Stimulated activated CD4-positive, alpha-beta T cell treated with anti-CD3 and anti-CD28 coated beads, Interleukin-1b, Interleukin-23, amount 100 ng/mL, for 24 hours (primary cell): ENCODE data around the gene SLC8A1.

Experiments
- DNase-seq, 4 experiments: peaks; one replicate each; pipeline ENCODE4 v3.0.0-alpha.2; 2020; ENCODE audit warnings: low read depth in 4 of 4, low spot score in 1 of 4

SLC8A1 gene

DNA sequence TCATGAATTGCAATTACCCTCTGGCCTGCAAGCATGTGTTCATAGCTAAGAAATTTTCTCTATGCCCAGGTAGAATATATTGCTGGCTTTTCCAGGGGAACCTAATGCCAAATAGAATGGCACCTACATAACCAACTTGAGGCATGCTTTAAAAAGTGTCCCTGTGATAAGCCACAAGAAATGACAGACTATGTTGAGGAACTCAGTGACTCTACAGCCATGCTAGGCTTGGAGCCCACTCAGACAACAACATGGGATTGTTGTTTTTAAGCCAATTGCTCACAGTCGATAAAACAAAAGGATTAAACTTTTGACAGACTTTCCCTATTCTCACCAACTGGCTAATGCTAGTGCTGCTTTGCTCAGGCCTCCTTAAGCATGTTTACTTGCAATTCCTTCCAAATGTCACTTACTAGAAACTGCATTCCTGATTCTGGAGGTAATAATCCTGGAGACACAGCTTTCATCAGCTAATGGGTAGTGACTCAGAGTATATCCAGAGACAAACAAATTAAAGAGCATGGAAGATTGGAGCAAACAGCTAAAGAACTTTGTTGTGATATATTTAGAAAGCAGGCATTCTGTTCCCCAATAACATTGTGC lies 249.0 kb downstream of the SLC8A1 start:
- DNase-seq: no peak

DNA sequence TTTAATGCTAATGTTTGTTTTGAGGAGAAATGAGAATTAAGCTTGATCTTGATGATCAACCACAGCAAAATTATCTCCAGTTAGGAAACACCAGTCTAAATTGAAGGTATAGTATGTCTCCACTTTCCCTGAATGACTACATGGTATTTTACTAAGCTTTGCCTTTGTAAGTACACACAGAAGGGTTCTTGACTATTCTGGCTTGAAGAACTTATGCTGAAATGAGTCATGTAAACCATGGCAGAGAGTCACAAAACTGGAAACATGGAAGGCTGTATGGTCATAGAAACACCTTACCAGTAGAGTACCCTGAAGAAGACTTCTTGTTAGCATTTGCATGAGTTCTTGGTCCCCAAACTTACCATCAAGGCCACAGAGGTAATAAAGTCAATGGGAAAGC lies 250.5 kb downstream of the SLC8A1 start:
- DNase-seq: no peak

DNA sequence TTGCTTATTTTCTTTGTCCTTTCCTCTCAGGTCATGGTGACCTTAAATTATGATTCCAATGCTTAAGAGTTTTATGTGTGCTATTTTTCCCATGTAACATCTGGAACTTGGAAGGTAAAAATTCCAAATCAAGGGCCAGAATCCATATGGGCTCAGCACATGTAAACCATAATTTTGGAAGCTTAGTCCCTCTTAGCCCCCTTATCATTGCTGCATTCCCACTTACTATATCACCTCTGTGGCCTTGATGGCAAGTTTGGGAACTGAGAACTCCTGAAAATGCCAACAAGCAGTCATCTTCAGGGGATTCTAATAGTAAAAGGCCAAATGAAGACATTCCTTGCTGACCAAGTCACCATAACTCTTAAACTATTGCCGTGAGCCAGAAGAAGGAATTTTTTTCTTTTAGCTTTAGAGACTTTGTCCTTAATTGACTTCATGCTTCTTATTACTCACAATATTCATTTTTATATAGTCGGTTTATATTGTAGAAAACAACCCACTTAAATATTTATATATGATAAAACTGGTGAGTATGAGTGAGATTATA lies 251.4 kb downstream of the SLC8A1 start:
- DNase-seq: no peak

DNA sequence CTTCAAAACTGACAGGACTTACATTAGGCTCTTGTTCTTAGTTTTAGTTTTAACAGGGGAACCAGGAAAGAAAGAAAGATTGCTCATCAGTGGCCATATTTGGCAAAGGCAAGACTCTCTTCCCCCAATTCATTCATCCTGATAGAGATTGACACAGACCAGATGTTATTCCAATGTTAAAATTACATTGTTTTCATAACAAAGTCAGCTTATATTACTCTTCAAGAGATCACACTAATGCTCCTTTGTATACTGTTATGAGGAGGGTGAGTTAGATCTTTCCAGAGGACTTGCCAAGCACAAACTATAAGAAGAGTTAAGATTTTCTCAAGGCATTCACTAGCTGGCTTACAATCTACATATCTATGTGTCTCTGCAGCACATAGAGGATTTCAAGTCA lies 252.1 kb downstream of the SLC8A1 start:
- DNase-seq: no peak

DNA sequence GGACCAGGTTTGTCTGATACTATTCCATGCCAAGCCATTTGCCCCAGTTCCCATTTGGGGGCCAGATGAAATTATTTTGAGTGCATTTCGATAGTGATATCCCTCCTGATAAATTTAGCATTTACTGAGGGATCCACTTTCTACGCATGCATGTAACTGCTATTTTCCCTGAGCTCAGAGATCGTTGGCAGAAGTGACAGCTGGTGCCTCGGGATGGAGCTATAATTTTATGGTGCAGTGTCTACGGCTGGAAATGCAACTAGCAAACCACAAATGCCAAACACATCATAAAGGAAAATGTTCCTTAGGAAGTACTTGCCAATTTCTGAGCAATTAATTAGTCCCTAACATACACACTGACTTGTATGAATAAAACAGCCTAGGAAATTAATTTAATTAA lies 254.8 kb downstream of the SLC8A1 start:
- DNase-seq: no peak

DNA sequence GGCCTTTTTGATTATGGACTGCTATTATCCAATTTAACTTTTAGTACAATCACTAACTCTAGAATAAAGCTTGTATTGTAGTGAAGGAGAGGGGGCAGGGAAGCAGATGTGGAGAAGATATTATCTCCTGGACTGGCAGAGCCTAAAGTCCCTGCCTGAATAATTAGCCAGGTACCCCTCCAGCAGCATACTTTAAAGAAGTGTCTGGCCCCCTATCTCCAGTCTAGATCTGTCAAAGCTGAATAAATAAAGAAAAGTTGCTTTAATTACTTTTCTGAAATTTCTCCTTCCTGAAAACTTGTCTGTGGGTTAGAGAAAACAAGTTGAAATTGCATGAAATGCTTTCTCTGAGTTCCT lies 258.2 kb downstream of the SLC8A1 start:
- no peak for DNase-seq

DNA sequence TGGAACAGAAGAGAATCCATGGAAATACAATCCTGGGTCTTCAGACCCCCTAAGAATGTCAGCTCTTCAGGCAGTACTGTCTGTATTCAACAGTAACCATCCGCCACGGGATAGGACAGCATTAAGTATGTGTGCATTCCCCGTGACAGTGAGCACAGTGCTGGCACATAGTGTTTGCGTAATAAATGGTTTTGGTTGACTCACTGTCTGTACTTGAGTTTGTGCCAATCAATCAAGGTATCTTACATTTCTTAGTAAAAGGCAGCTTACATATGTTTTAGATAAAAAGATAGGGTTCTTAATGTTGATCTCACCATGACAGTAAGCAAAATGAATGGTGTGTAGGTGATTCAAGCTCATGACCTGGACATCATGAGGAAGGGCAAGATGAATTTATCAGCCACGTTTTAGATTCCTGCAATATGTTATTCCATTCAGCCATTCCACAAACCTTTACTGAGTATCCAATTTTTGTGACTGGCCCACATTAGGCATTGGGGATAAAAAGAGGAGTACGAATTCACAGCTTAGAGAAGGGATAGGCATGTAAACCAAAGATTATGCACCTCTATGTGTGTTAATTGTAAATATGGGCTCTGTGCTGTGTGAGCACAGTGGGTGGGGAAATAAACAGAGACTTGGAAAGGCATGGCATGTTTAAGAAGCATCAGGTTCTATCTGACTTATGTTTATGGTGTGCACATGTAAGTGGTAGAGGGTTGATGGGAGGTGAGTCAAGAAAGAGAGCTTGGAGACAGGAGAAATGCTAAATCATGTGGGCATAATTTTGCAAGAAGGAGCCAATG lies 258.8 kb downstream of the SLC8A1 start:
- DNase-seq: no peak

DNA sequence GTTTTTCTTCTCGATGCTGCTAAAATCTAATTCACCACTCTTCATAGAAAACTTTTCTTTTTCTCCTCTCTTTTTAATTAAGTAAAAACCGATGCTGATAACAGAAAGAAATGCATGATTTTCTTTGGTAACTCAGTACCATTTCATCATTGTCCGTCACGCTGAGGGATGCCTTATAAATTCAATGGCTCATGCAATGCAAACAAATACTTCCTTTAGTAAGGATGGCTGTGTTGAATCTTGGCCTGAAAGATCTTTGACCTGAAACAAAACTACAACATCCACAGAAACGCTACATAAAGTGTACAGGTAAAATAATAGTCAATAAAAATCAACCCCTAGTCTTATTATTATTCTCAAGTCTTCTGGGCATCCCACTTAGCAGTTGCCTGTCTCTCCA lies 261.4 kb downstream of the SLC8A1 start:
- no peak for DNase-seq

DNA sequence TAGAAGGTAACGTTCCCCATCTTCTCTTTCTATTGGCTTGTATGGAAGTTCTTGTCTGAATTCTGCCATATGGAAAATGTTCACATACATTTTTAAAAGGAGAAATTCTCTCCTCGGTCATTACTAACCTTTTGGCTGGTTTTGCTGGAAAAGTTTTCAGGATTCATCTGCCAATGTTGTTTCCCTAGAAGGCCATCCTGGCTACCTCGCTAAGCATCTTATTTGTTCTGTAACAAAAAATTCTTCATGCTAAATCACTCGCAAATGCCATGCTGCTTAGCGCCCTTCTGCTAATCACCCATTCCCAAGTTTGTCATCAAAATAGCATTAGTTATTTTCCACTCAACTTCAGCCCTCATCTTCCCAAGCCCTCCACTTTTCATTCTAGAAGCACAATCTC lies 262.0 kb downstream of the SLC8A1 start:
- DNase-seq: no peak

DNA sequence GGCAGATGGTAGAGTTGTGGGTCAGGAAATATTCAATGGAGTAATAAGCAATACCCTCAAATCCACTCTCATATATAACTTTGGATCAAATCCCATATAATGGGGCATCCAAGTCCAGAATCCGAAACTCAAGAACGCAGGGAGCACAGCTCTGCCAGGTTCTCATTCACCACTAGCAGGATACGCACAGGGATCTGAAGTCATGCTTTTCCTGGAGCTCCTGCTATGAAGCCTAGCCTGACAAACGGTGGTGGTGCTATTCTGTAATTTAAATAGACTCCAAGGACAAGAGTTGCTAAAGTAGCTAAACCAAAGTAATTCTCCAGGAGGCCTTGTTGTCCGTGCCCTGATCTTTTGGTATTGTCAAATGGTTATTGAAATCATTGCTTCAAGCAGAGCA lies 264.8 kb downstream of the SLC8A1 start:
- DNase-seq: no peak

DNA sequence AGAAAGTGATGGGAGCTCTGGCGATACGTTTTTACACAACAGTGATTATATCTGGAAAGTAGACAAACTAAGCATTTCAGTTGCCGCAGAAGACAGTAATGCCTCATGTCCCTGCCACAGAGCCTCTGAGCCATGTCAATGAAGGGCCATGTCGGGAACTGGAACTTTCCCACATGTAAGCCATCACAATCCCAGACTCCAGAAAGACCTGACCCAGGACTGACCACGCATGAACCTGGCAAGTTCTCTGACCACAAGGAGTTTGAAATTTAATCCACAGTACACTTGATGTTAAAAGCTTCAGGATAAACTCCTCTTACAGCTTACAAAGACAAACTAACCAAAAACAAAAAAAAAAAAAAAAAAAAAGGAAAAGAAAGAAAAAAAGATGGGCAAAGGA lies 267.3 kb downstream of the SLC8A1 start:
- no peak for DNase-seq

DNA sequence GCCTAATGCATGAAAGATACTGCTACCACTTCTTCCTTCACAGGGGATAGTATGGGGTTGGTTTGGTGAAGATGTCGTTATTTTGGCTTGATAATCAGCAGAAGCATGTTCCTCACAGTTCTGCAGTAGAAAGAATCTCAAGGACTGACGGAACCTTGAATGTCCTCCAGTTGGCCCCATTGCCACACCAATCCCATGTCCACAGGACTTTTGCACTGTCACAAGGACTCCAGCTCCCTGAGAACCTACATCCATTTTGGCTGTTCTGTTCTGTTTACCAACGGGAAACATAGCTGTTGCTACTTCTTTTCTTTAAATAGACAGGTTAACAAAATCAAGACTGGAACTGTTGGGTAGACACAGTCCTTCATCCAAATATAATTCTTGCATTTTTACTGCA lies 270.0 kb downstream of the SLC8A1 start:
- no peak for DNase-seq

DNA sequence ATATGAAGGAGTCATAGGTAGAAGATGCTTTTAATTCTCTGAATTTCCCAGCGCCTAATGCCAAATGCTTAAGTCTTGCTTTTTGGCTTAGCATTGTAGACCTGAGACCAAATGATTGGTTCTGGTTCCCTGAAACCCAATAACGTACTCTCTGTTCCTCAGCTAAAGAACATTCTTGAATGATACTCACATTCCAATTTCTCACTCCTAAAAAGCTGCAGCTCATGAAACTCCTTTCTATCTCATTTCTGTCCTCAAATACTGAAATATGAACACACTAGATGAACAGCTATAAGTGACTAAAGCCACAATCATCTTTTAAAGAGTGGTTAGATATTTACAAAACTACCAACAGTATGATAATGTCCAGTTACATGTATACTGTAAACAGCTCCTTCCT lies 272.1 kb downstream of the SLC8A1 start:
- no peak for DNase-seq

DNA sequence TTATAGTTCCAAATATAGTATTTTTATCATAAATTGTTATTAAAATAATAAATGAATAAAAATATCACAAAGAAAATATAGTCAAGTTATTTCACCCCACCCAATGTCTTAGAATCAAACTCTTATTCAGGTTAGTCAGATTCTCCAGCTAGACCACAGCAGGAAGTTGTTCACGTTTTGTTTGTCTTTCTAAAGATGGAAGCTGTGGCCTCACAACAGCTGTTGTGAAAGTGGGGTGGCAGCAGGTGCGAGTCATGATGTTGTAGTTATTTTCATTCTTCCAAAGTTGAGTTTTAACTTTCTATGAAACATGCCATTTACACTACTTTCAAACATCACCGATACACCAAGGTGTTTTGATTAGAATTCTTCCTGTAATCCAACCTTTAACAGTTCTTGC lies 272.9 kb downstream of the SLC8A1 start:
- no peak for DNase-seq

DNA sequence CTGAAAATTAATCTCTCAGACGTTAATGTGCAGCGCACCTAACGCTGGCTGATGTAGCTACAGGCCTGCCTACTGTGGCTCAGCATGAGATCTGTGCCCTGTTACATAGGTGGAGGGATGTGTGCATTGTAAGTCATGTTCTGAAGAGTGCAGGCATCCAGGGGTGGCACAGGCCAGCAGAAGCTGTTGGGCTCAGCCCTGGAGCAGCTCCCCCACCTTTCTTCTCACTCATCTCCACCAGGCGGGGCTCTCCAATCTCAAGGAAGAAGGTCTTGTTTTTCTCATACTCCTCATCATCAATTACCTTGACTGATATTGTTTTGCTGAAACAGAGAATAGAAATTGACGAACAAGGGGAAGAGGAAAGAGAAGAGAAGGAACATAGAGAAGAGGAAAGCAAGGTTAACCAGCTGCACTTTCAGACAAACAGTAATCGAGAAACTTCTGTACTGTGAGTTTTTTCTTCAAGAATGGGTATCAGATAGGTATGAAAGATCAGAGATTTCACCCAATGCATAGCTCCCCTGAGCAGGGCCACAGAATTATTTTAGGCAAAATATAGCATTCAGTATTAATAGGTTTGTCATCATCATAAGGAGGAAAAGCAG lies 273.6 kb downstream of the SLC8A1 start:
- DNase-seq: no peak

DNA sequence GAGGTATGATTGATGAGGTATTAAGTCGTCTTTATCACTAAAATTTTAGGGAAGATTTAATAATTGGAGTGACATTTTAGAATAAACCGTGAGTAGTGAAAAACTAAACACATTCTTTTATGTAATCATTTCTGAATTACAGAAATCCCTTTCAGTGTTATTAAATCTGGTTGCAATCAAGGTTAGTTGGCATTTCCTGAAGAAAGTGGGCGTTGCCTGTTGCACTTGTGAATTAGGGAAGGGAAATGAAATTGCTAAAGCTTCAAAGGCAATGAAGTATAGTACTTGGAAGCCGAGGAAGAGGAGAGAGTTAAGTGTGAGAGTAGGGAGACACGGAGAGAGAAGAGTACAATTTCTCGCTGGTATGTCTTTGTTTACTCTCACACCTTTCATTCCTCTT lies 274.5 kb downstream of the SLC8A1 start:
- DNase-seq: no peak

DNA sequence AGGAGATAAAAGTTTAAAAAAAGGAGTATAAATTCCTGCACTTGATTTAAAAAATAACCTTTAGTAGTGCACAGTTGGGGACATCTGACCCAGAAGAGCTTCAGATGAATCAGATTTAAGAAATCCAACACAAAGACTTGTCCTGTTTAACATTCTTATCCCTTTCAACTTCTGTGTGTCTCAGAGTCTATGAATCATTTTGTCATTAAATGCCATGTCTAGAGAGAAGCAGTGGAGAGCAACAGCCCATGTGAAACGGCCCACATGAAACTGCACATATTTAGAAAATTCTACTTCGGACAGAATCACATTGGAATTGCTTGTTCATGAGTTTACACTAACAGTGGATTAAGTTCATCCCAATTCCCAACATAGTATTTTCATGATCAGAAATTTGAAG lies 278.6 kb downstream of the SLC8A1 start:
- no peak for DNase-seq

DNA sequence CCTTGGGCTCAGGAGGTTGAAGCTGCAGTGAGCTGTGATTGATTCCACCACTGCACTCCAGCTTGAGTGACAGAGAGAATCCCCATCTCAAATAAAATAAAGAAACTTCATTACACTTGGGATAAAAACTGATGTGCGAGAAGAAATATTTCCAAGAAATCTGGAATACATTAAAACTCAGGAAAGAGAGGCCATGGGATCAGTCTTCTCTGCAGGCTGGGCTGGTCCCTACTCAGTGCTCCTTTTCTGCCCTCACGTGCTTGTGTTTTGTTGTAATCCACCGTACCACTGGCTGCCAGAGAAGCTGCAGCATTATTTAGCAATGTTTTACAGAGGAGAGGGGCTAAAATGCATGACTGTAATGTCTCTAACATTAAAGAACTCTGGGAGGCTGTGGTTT lies 282.0 kb downstream of the SLC8A1 start:
- DNase-seq: no peak

DNA sequence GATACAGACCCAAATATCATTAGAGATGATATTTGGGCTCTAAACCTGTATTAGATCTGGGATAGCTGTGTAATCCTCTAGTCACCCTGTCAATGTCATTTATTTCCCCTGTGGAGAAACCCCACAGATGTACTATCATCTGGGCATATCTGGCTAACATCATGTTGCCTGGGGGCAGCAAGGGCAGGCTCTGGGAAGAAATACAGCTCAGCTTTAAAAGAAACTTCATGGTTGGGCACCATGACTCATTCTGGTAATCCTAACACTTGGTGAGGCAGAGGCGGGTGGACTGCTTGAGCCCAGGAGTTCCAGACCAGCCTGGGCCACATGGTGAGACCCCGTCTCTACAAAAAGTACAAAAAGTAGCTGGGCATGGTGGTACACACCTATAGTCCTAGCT lies 282.5 kb downstream of the SLC8A1 start:
- no peak for DNase-seq

DNA sequence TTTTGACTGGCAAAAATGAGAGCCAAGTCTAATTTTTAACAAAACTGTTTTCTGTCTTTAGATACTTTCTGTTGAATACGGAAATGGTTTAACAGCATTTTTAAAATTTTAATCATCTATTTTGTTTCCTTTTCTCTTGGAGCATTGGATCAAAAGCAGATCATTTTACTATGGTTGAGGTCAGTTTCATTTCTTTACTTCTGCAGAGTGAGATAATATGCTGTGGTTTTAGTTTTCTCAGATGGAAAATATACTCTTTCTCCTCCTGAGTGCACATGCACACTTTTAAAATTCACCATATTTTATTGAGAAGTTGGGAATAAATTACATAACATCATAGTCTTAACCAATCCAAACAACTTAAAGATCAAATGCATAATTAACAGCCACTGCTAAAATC lies 283.3 kb downstream of the SLC8A1 start:
- DNase-seq: no peak

DNA sequence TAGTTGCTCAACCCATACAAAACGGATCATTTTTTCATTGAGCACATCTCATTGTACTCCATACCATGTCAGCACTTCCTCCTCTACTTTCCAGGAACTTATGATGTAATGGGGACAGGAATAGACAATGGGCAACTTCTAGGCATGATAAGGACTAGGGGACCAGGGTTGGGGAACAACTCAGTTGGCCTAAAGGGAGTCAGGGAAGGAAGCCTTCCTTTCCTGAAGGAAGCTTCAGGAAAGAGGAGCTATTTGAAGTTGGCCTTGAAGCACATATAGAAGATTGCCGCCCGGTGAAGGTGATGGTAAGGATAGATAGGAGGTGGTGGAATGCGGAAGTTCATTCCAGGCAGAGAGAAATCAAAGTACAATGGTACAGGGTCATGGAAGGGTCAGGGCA lies 283.9 kb downstream of the SLC8A1 start:
- no peak for DNase-seq

DNA sequence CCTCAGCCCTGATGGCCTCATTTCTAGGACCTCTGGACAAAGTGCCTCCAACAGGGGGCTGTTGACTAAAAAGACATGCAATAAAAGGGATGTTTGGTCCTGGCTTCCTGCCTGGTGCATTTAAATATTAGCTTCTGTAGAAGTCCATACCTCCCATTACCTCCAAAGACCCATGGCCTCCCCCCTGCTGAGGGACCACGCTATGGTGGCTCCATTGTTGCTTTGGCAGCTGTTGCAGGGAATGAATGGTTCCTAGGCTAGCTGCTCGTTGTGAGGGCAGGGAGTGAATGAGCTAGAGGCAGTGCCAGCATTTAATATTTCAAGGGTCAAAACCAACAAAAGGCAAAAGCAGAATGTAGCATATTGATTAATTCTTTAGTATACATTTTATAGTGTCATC lies 285.9 kb downstream of the SLC8A1 start:
- no peak for DNase-seq

DNA sequence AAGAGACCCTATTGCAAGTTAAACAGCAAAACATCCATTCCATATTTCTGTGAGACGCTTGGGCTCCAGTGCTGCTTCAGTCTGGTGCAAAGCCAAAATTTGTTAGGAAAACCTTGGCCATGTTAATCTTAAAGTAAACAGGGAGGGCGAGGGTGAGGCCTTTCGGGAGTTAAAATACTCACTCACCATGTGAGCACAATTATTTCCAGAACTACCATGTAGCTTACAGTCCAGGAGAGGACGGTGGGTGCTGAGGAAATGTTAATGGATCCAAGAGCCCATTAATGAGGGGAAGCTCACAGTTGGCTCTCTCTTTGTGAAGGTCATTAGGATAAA lies 286.4 kb downstream of the SLC8A1 start:
- no peak for DNase-seq
